GM12891 (cell line): Measurements from ENCODE around the gene AP5Z1.

Experiments used
- POLR2A ChIP-seq: IDR thresholded peaks from 2 replicates; pipeline ENCODE4 v1.6.1; 2011; ENCODE audit warnings: low read depth, low read length, control low read depth
- TAF1 ChIP-seq: IDR thresholded peaks from 2 replicates; pipeline ENCODE4 v1.6.1; 2011; ENCODE audit warnings: low read depth, low read length, control low read depth

- TF ChIP-seq POLR2A = no peak
- TF ChIP-seq TAF1 = no peak
Measured at GRCh38 chr7:4749798-4750197, 25.6 kb upstream of the AP5Z1 start.
